IMR-90 (cell line): ENCODE results near the gene SBK2. TPM values are rescaled to one million over a fixed set of nuclear protein-coding genes. Genes with fewer than 3 reads are reported as not detected.
A peak's percentile ranks its signal among the peaks of the same experiment; 100 is the strongest.

Experiments
- ATAC-seq: fragments of 200-7000 bp; cut with Tn5 transposase; 2 replicates; pipeline ENCODE4 v1.9.1; 2020; ENCODE audit warnings: low read depth, mild to moderate bottlenecking, moderate library complexity
- BruUV-seq: library from RNA; stranded (reverse); fragments of 400-500 nt; replicated peaks from 2 replicates; lab custom pipeline; 2021; lab: Mats Ljungman, UMichigan
- CTCF ChIA-PET: fragments of 300-600 bp; formaldehyde crosslinking; extraction: SDS; loops from one replicate; lab custom pipeline; 2021; ENCODE audit warnings: antibody characterized with exemption; lab: Yijun Ruan, JAX
- POLR2A ChIA-PET: fragments of 300-600 bp; sonication (Branson Sonifier 250); formaldehyde crosslinking; loops from one replicate; lab custom pipeline; 2022; ENCODE audit warnings: antibody characterized with exemption; ENCODE audit not compliant: unreplicated experiment; lab: Charles Lee
- DNase-seq: peaks from one replicate; pipeline ENCODE4 v3.0.0; 2013
- H2AFZ ChIP-seq: replicated peaks from 2 replicates; pipeline ENCODE3; 2013; ENCODE audit warnings: low read length, mild to moderate bottlenecking; ENCODE audit not compliant: poor library complexity
- H2AK5ac ChIP-seq: 2 replicates; pipeline ENCODE4 v1.6.1; 2013; ENCODE audit warnings: low read depth, low read length, inconsistent platforms
- H2AK9ac ChIP-seq: replicated peaks from 2 replicates; pipeline ENCODE3; 2013; ENCODE audit warnings: mild to moderate bottlenecking, low read depth, low read length, moderate library complexity; ENCODE audit not compliant: poor library complexity
- H2BK120ac ChIP-seq: 2 replicates; pipeline ENCODE4 v1.6.1; 2013; ENCODE audit warnings: low read depth, low read length, inconsistent platforms
- H2BK15ac ChIP-seq: 3 replicates; pipeline ENCODE4 v1.6.1; 2013; ENCODE audit warnings: low read depth, low read length, inconsistent platforms
- H2BK20ac ChIP-seq: 2 replicates; pipeline ENCODE4 v1.6.1; 2013; ENCODE audit warnings: low read depth, mild to moderate bottlenecking, inconsistent platforms, low read length, moderate library complexity
- H2BK5ac ChIP-seq: 2 replicates; pipeline ENCODE4 v1.6.1; 2013; ENCODE audit warnings: mild to moderate bottlenecking, low read depth, low read length, inconsistent platforms; ENCODE audit not compliant: poor library complexity, severe bottlenecking
- H3K14ac ChIP-seq: replicated peaks from 2 replicates; pipeline ENCODE4 v1.6.1; 2013; ENCODE audit warnings: low read depth, low read length, inconsistent platforms
- H3K18ac ChIP-seq: 2 replicates; pipeline ENCODE4 v1.6.1; 2013; ENCODE audit warnings: low read depth, low read length, control low read depth
- H3K23ac ChIP-seq: 2 replicates; pipeline ENCODE4 v1.6.1; 2013; ENCODE audit warnings: low read depth, low read length, inconsistent platforms
- H3K27ac ChIP-seq: 2 replicates; pipeline ENCODE4 v1.5.1; 2013; ENCODE audit warnings: mild to moderate bottlenecking, control low read depth, low read length; ENCODE audit not compliant: insufficient read depth
- H3K27me3 ChIP-seq: 2 replicates; pipeline ENCODE4 v1.6.1; 2013; ENCODE audit warnings: low read length; ENCODE audit not compliant: control insufficient read depth, insufficient read depth
- H3K36me3 ChIP-seq: 2 replicates; pipeline ENCODE4 v1.6.1; 2013; ENCODE audit warnings: low read length, mixed read lengths; ENCODE audit not compliant: control insufficient read depth, insufficient read depth
- H3K4ac ChIP-seq: 2 replicates; pipeline ENCODE4 v1.6.1; 2013; ENCODE audit warnings: low read depth, low read length, inconsistent platforms
- H3K4me1 ChIP-seq: 2 replicates; pipeline ENCODE4 v1.6.1; 2013; ENCODE audit warnings: low read length, mixed read lengths; ENCODE audit not compliant: control insufficient read depth, insufficient read depth
- H3K4me2 ChIP-seq: 2 replicates; pipeline ENCODE4 v1.6.1; 2013; ENCODE audit warnings: low read depth, mild to moderate bottlenecking, control low read depth, low read length, moderate library complexity
- H3K4me3 ChIP-seq: 2 replicates; pipeline ENCODE4 v1.5.1; 2013; ENCODE audit warnings: low read depth, mild to moderate bottlenecking, control low read depth, low read length, moderate library complexity; ENCODE audit not compliant: insufficient read depth
- H3K56ac ChIP-seq: 2 replicates; pipeline ENCODE4 v1.6.1; 2013; ENCODE audit warnings: low read length, inconsistent platforms; ENCODE audit not compliant: insufficient read depth; ENCODE audit errors: extremely low read depth
- H3K79me1 ChIP-seq, 2 experiments: 2 replicates each; pipeline ENCODE4 v1.6.1; 2013; ENCODE audit warnings: low read length in 2 of 2, inconsistent platforms in 1 of 2, low read depth in 1 of 2
- H3K9ac ChIP-seq: 2 replicates; pipeline ENCODE4 v1.6.1; 2013; ENCODE audit warnings: low read depth, low read length, control low read depth
- H3K9me1 ChIP-seq: 2 replicates; pipeline ENCODE4 v1.6.1; 2013; ENCODE audit warnings: low read length, inconsistent platforms; ENCODE audit not compliant: insufficient read depth
- H3K9me3 ChIP-seq: 2 replicates; pipeline ENCODE4 v1.6.1; 2013; ENCODE audit warnings: low read length; ENCODE audit not compliant: control insufficient read depth, insufficient read depth
- H4K20me1 ChIP-seq: 2 replicates; pipeline ENCODE4 v1.6.1; 2013; ENCODE audit warnings: low read length, inconsistent platforms; ENCODE audit not compliant: insufficient read depth
- H4K5ac ChIP-seq: 2 replicates; pipeline ENCODE4 v1.6.1; 2013; ENCODE audit warnings: mild to moderate bottlenecking, low read depth, low read length, control low read depth
- H4K8ac ChIP-seq, 2 experiments: 2 replicates each; pipeline ENCODE4 v1.6.1; 2013; ENCODE audit warnings: low read depth in 2 of 2, low read length in 2 of 2, control low read depth in 1 of 2, inconsistent platforms in 1 of 2
- H4K91ac ChIP-seq: 2 replicates; pipeline ENCODE4 v1.6.1; 2013; ENCODE audit warnings: low read depth, low read length, inconsistent platforms; ENCODE audit not compliant: insufficient read depth
- CHD1 ChIP-seq: IDR thresholded peaks from 2 replicates; pipeline ENCODE4 v1.6.1; 2012; ENCODE audit warnings: low read depth, low read length, improper control_type of control experiment
- ELK1 ChIP-seq: fragments of 150-350 bp; IDR thresholded peaks from 2 replicates; pipeline ENCODE4 v1.6.1; 2016; ENCODE audit warnings: low read depth, mild to moderate bottlenecking, low read length, moderate library complexity, borderline replicate concordance
- POLR2A ChIP-seq: IDR thresholded peaks from 2 replicates; pipeline ENCODE4 v1.6.1; 2012; ENCODE audit warnings: mild to moderate bottlenecking, low read depth, low read length
- SMC3 ChIP-seq: fragments of 150-350 bp; IDR thresholded peaks from 2 replicates; pipeline ENCODE4 v1.6.1; 2016; ENCODE audit warnings: low read depth, mild to moderate bottlenecking, antibody characterized with exemption, low read length, moderate library complexity
- WGBS, 2 experiments: methylation state at CpG; one replicate each; pipeline versions ENCODE4 v1.1.5 to v1.1.7; 2013; ENCODE audit warnings: missing lambda C conversion rate in 2 of 2; ENCODE audit not compliant: insufficient read length in 1 of 2; ENCODE audit errors: extremely low coverage in 2 of 2; 5-methylcytosine and 5-hydroxymethylcytosine counted together
- dilution Hi-C: fragments of 300-500 bp; cut with HindIII; formaldehyde crosslinking; loops from one replicate; pipeline ENCODE4 v1.14.3; 2018; ENCODE audit warnings: low sequenced_read_pairs; ENCODE audit not compliant: unreplicated experiment
- in situ Hi-C: fragments of 300-500 bp; cut with MboI; formaldehyde crosslinking; loops from 3 replicates; pipeline ENCODE4 v1.14.3; 2019; ENCODE audit warnings: low sequenced_read_pairs, inconsistent platforms, mixed read lengths
- intact Hi-C: fragments of 100-400 bp; cut with micrococcal nuclease; formaldehyde crosslinking; loops from 2 replicates; pipeline ENCODE4 v1.10.0; 2022
- polyA plus RNA-seq, 3 experiments: library from polyadenylated mRNA; depleted of rRNA; stranded (reverse); fragments of >200 nt; gene quantifications; 2 replicates each; pipeline ENCODE4 v1.2.3, GENCODE V29; 2012; ENCODE audit warnings: low replicate concordance in 1 of 3
- total RNA-seq: library from RNA; depleted of rRNA; stranded (reverse); fragments of >200 nt; gene quantifications from 2 replicates; pipeline ENCODE4 v1.2.3, GENCODE V29; 2012

Gene SBK2
- total and polyA plus RNA-seq, 2 of the 4 experiments (the other 2 are of a cell fraction) = 0.48 TPM; not detected in 1

- Histone ChIP-seq H2AFZ (peak overlapping the region; percentile 76), H4K20me1 (0 out of 2 replicates have a peak, but pooled peaks cover 4% of the 10 kb centered on the region), H3K9me3 (no peaks in the 10 kb centered on the region), H4K5ac (peak overlapping the region; percentile 49), H3K4me3 (no peak overlapping the region), H2BK120ac (peak overlapping the region; percentile 58; the same call in 1 of the 2 replicates), H2BK15ac (no peak overlapping the region), H3K18ac (peak overlapping the region; percentile 44; the same call in 1 of the 2 replicates), H3K23ac (peak overlapping the region; percentile 24), H3K9me1 (0 out of 2 replicates have a peak, but pooled peaks cover 4% of the 10 kb centered on the region), H3K14ac (peak overlapping the region; percentile 63; the same call in 1 of the 2 replicates), H3K9ac (peak overlapping the region; percentile 51), H4K8ac (peak overlapping the region; percentile 74 to 90; a peak in 2 of 4 replicates), H2BK5ac (peak overlapping the region; percentile 90), H3K4ac (peak overlapping the region; percentile 82), H3K27me3 (no peaks in the 10 kb centered on the region), H3K56ac (no peak overlapping the region), H3K36me3 (peaks cover 10% of the 10 kb centered on the region; the same call in 1 of the 2 replicates), H3K4me1 (peaks cover 30% of the 10 kb centered on the region), H3K27ac (peak overlapping the region; percentile 89), H3K79me1 (peaks cover 5 to 36% of the 10 kb centered on the region in 2 experiments), H2AK5ac (peak overlapping the region; percentile 85), H2BK20ac (no peak overlapping the region), H3K4me2 (peak overlapping the region; percentile 66), H4K91ac (peak overlapping the region; percentile 62), H2AK9ac (peak overlapping the region; percentile 99)
- BruUV-seq = no TSS peak
- TF ChIP-seq SMC3 = no peak
- TF ChIP-seq CHD1 = no peak
- TF ChIP-seq POLR2A = no peak; the same call in 1 of the 2 replicates
- no peak for TF ChIP-seq ELK1
- ATAC-seq (no peak), DNase-seq (no peak)
- 83% methylated on average over 40 of the region's 53 CpGs; no CpG with 5 or more reads in 1 of the 2 experiments for WGBS, 2 experiments
- POLR2A ChIA-PET = interaction anchor here (2.2 kb wide), 1 partner anchor 10 kb away, joined by 8 read pairs; the partner anchor contains the start of gene ZNF628
- dilution Hi-C loops (no loop called here), intact Hi-C loops (no loop called here), in situ Hi-C loops (loop anchor here (25.0 kb wide), 1 partner anchor 1024 kb away; the partner anchor contains the start of genes CDC42EP5 and LENG9)
- CTCF ChIA-PET = interaction anchor here (1.1 kb wide), 1 partner anchor 17 kb away, joined by 6 read pairs; no protein-coding TSS in a partner anchor
These were observed 50.6 kb downstream of the SBK2 start for GRCh38 chr19:55486043-55486970.
